HCT116 (cell line): Measurements from ENCODE around the gene IQCH. TPM values are rescaled to one million over a fixed set of nuclear protein-coding genes. Genes with fewer than 3 reads are reported as not detected.

Source experiments
- ATAC-seq: fragments of 200-7000 bp; cut with Tn5 transposase; 2 replicates; pipeline ENCODE4 v1.9.1; 2020; ENCODE audit warnings: mild to moderate bottlenecking, moderate library complexity
- BruUV-seq: library from RNA; stranded (reverse); fragments of 400-500 nt; replicated peaks from 2 replicates; lab custom pipeline; 2021; lab: Mats Ljungman, UMichigan
- CTCF ChIA-PET: fragments of 300-600 bp; sonication (Branson Sonifier 250); formaldehyde crosslinking; loops from one replicate; lab custom pipeline; 2021; ENCODE audit warnings: antibody characterized with exemption; lab: Charles Lee
- POLR2A ChIA-PET: fragments of 300-600, 350-600 bp; sonication (Branson Sonifier 250); formaldehyde crosslinking; loops from one replicate; lab custom pipeline; 2021; ENCODE audit warnings: antibody characterized with exemption; lab: Charles Lee
- RAD21 ChIA-PET, 2 experiments: fragments of 300-600 bp; sonication (Branson Sonifier 250); formaldehyde crosslinking; loops; one replicate each; lab custom pipeline; 2023; ENCODE audit warnings: low total read pairs in 2 of 2; ENCODE audit not compliant: uncharacterized antibody in 2 of 2, unreplicated experiment in 2 of 2, low non-redundant PET in 1 of 2; lab: Charles Lee
- DNase-seq: peaks from one replicate; pipeline ENCODE4 v3.0.0-alpha.2; 2010; ENCODE audit warnings: low read depth, low spot score
- H2AFZ ChIP-seq: fragments of 200-600 bp; shearing (Covaris generic), sonication (generic); 2 replicates; pipeline ENCODE4 v1.6.1; 2017; ENCODE audit warnings: low read depth, mixed run types, mixed read lengths, antibody characterized with exemption, low read length; ENCODE audit not compliant: poor library complexity, severe bottlenecking
- H3K27ac ChIP-seq: 2 replicates; pipeline ENCODE4 v1.5.1; 2012; ENCODE audit warnings: low read depth, low read length
- H3K27me3 ChIP-seq: fragments of 200-600 bp; sonication (generic); 2 replicates; pipeline ENCODE4 v1.6.1; 2016; ENCODE audit warnings: mixed run types, low read length, mixed read lengths; ENCODE audit not compliant: insufficient read depth
- H3K36me3 ChIP-seq, 2 experiments: fragments of 200-500 bp in 1 of 2; fragments of 200-600 bp in 1 of 2; sonication (Bioruptor generic) in 1 of 2; sonication (generic) in 1 of 2; 2 replicates each; pipeline versions ENCODE4 v1.5.1 to v1.6.1; 2014 to 2016; ENCODE audit warnings: low read length in 2 of 2, inconsistent platforms in 1 of 2, mixed read lengths in 1 of 2, mixed run types in 1 of 2; ENCODE audit not compliant: insufficient read depth in 2 of 2, control insufficient read depth in 1 of 2
- H3K4me1 ChIP-seq, 2 experiments: fragments of 200-600 bp in 1 of 2; sonication (generic) in 1 of 2; 2 replicates each; pipeline versions ENCODE4 v1.5.1 to v1.6.1; 2012 to 2017; ENCODE audit warnings: low read length in 2 of 2, inconsistent platforms in 1 of 2, mild to moderate bottlenecking in 1 of 2, mixed read lengths in 1 of 2, mixed run types in 1 of 2, moderate library complexity in 1 of 2; ENCODE audit not compliant: insufficient read depth in 2 of 2, control insufficient read depth in 1 of 2
- H3K4me2 ChIP-seq: fragments of 200-600 bp; sonication (generic); 2 replicates; pipeline ENCODE4 v1.6.1; 2017; ENCODE audit warnings: mixed run types, low read length, mixed read lengths
- H3K4me3 ChIP-seq, 2 experiments: fragments of 200-600 bp in 1 of 2; sonication (generic) in 1 of 2; replicated peaks in 1 of 2; 2 replicates each; pipeline ENCODE4 v1.5.1; 2011 to 2016; ENCODE audit warnings: low read length in 2 of 2, control low read depth in 1 of 2, low read depth in 1 of 2, mild to moderate bottlenecking in 1 of 2, mixed read lengths in 1 of 2, mixed run types in 1 of 2
- H3K79me2 ChIP-seq: fragments of 200-600 bp; sonication (generic); 2 replicates; pipeline ENCODE4 v1.6.1; 2017; ENCODE audit warnings: mild to moderate bottlenecking, mixed run types, low read length, moderate library complexity, mixed read lengths; ENCODE audit not compliant: insufficient read depth
- H3K9ac ChIP-seq: fragments of 200-600 bp; sonication (generic); 2 replicates; pipeline ENCODE4 v1.6.1; 2016; ENCODE audit warnings: low read length, mixed read lengths
- H3K9me2 ChIP-seq: fragments of 200-600 bp; sonication (generic), shearing (Covaris generic); 2 replicates; pipeline ENCODE4 v1.6.1; 2017; ENCODE audit warnings: mixed run types, mild to moderate bottlenecking, moderate library complexity; ENCODE audit not compliant: insufficient read depth
- H3K9me3 ChIP-seq, 2 experiments: fragments of 200-500 bp in 1 of 2; fragments of 200-600 bp in 1 of 2; sonication (Bioruptor generic) in 1 of 2; sonication (generic) in 1 of 2; 2 replicates each; pipeline ENCODE4 v1.6.1; 2014 to 2017; ENCODE audit warnings: low read length in 2 of 2, mixed read lengths in 2 of 2, inconsistent platforms in 1 of 2, low read depth in 1 of 2, mild to moderate bottlenecking in 1 of 2, mixed run types in 1 of 2, moderate library complexity in 1 of 2; ENCODE audit not compliant: control insufficient read depth in 1 of 2, insufficient read depth in 1 of 2
- H4K20me1 ChIP-seq: fragments of 200-600 bp; sonication (generic), shearing (Covaris generic); 2 replicates; pipeline ENCODE4 v1.6.1; 2017; ENCODE audit warnings: mixed run types, mild to moderate bottlenecking, moderate library complexity; ENCODE audit not compliant: insufficient read depth
- CBX3 ChIP-seq: IDR thresholded peaks from 2 replicates; pipeline ENCODE4 v1.6.1; 2012; ENCODE audit warnings: low read depth
- CEBPB ChIP-seq: IDR thresholded peaks from 2 replicates; pipeline ENCODE4 v1.6.1; 2012; ENCODE audit warnings: low read depth
- ELF1 ChIP-seq: IDR thresholded peaks from 2 replicates; pipeline ENCODE4 v1.6.1; 2012; ENCODE audit warnings: low read depth, borderline replicate concordance
- EZH2 ChIP-seq: fragments of 200-600 bp; sonication (generic); IDR thresholded peaks from 2 replicates; pipeline ENCODE4 v1.6.1; 2017; ENCODE audit warnings: antibody characterized with exemption, mixed run types
- JUND ChIP-seq: IDR thresholded peaks from 2 replicates; pipeline ENCODE4 v1.6.1; 2012
- MAX ChIP-seq: IDR thresholded peaks from 2 replicates; pipeline ENCODE4 v1.6.1; 2012
- POLR2A ChIP-seq: IDR thresholded peaks from 2 replicates; pipeline ENCODE4 v1.7.0; 2011; ENCODE audit warnings: borderline replicate concordance; ENCODE audit not compliant: insufficient read depth, insufficient read length; ENCODE audit errors: extremely low read depth
- POLR2AphosphoS5 ChIP-seq: IDR thresholded peaks from 2 replicates; pipeline ENCODE4 v1.6.1; 2011; ENCODE audit warnings: mild to moderate bottlenecking, low read depth, low read length, moderate library complexity
- RAD21 ChIP-seq: IDR thresholded peaks from 2 replicates; pipeline ENCODE4 v1.6.1; 2012; ENCODE audit warnings: low read depth, mild to moderate bottlenecking
- REST ChIP-seq: IDR thresholded peaks from 2 replicates; pipeline ENCODE4 v1.6.1; 2012; ENCODE audit warnings: low read depth
- SIN3A ChIP-seq: IDR thresholded peaks from 2 replicates; pipeline ENCODE4 v1.6.1; 2012; ENCODE audit warnings: low read depth
- TCF7L2 ChIP-seq: IDR thresholded peaks from 2 replicates; pipeline ENCODE4 v1.7.0; 2011; ENCODE audit warnings: borderline replicate concordance, inconsistent platforms; ENCODE audit not compliant: insufficient read depth, insufficient read length; ENCODE audit errors: extremely low read depth
- YY1 ChIP-seq: IDR thresholded peaks from 2 replicates; pipeline ENCODE4 v1.6.1; 2011; ENCODE audit warnings: low read length, low read depth, moderate library complexity, mild to moderate bottlenecking; ENCODE audit not compliant: insufficient replicate concordance; ENCODE audit errors: extremely low read depth
- ZBTB33 ChIP-seq: IDR thresholded peaks from 2 replicates; pipeline ENCODE4 v1.6.1; 2011; ENCODE audit warnings: mild to moderate bottlenecking, low read length, moderate library complexity; ENCODE audit not compliant: insufficient replicate concordance; ENCODE audit errors: extremely low read depth
- ZFX ChIP-seq: fragments of 450-650 bp; IDR thresholded peaks from 2 replicates; pipeline ENCODE4 v1.6.1; 2017
- intact Hi-C: fragments of 100-400 bp; cut with micrococcal nuclease; formaldehyde crosslinking; loops from 2 replicates; pipeline ENCODE4 v1.10.0; 2022
- total RNA-seq: library from RNA; stranded (reverse); gene quantifications from one replicate; pipeline ENCODE4 v1.2.1, GENCODE V29; 2021; ENCODE audit not compliant: unreplicated experiment

IQCH gene
- total RNA-seq, 1 experiment from 2014 or later, result 4.6 TPM

GRCh38 chr15:67230504-67230903 is 24.1 kb upstream of the IQCH start:
- TF ChIP-seq SIN3A (no peak), POLR2AphosphoS5 (no peak), CEBPB (no peak), POLR2A (no peak), MAX (no peak), YY1 (no peak), ELF1 (no peak), ZFX (no peak), JUND (no peak), ZBTB33 (no peak), CBX3 (no peak), TCF7L2 (no peak), REST (no peak), EZH2 (no peak), RAD21 (no peak)
- TF ChIP-seq, all 23 proteins: peak for 0
- no peaks in the 10 kb centered on the region for H4K20me1 ChIP-seq
- H3K4me3 ChIP-seq, result no peak overlapping the region
- no peak overlapping the region for H3K27ac ChIP-seq
- ChIA-PET POLR2A (no interaction called here), RAD21 (no interaction called here), CTCF (interaction anchor here (1.3 kb wide), 1 partner anchor 9 kb away, joined by 5 read pairs; no protein-coding TSS in a partner anchor)
- BruUV-seq, result no TSS peak
- DNase-seq (no peak), ATAC-seq (no peak)
- intact Hi-C loops, result no loop called here
- no peaks in the 10 kb centered on the region for H3K27me3 ChIP-seq
- no peaks in the 10 kb centered on the region for H3K9me3 ChIP-seq
- H3K4me1 ChIP-seq, result no peaks in the 10 kb centered on the region
- no peaks in the 10 kb centered on the region for H3K9me2 ChIP-seq
- peaks cover 5 to 33% of the 10 kb centered on the region in 2 experiments; a peak in 2 of 4 replicates for H3K36me3 ChIP-seq
- no peak overlapping the region for H3K9ac ChIP-seq
- H3K4me2 ChIP-seq, result no peak overlapping the region
- H3K79me2 ChIP-seq, result peaks cover 12% of the 10 kb centered on the region
- no peak overlapping the region for H2AFZ ChIP-seq
